ENCODE measurements around the gene PRDX2.

The PRDX2 gene

GRCh38 chr19:12754465-12755196 lies 47.0 kb downstream of the PRDX2 start:
- no peaks in the 10 kb centered on the region for H3K36me3 ChIP-seq (ENCODE audit: insufficient read depth, low read length)
- no peak overlapping the region for H3K4me3 ChIP-seq (ENCODE audit: low read depth in 1 of 2, low read length in 2 of 2)
- no peak overlapping the region for H3K9ac ChIP-seq (ENCODE audit: low read length)
- H3K4me1 ChIP-seq (ENCODE audit: insufficient read depth, low read length), result no peaks in the 10 kb centered on the region
- no peak overlapping the region for H3K27ac ChIP-seq (ENCODE audit: low read depth, low read length)
- H3K27me3 ChIP-seq (ENCODE audit: control insufficient read depth in 1 of 2, insufficient read depth in 2 of 2, low read length in 2 of 2), result peaks cover 0 to 7% of the 10 kb centered on the region in 2 donors
- H3K9me3 ChIP-seq (ENCODE audit: low read length), result no peaks in the 10 kb centered on the region

GRCh38 chr19:12752056-12752781 lies 49.4 kb downstream of the PRDX2 start:
- Histone ChIP-seq H3K4me3 (ENCODE audit: low read depth in 1 of 2, low read length in 2 of 2) (no peak overlapping the region), H3K27ac (ENCODE audit: low read depth, low read length) (no peak overlapping the region), H3K36me3 (ENCODE audit: insufficient read depth, low read length) (peaks cover 9% of the 10 kb centered on the region), H3K4me1 (ENCODE audit: insufficient read depth, low read length) (no peaks in the 10 kb centered on the region), H3K27me3 (ENCODE audit: control insufficient read depth in 1 of 2, insufficient read depth in 2 of 2, low read length in 2 of 2) (peaks cover 0 to 15% of the 10 kb centered on the region in 2 donors), H3K9me3 (ENCODE audit: low read length) (peaks cover 5% of the 10 kb centered on the region), H3K9ac (ENCODE audit: low read length) (no peak overlapping the region)

GRCh38 chr19:12751635-12752034 lies 50.0 kb downstream of the PRDX2 start, which contains the start of gene BEST2:
TSS of gene BEST2 (plus strand) at chr19:12751791. CDS start at chr19:12752593, 802 bp downstream.
- Histone ChIP-seq H3K4me1 (ENCODE audit: insufficient read depth, low read length) (no peaks in the 10 kb centered on the region), H3K27me3 (ENCODE audit: control insufficient read depth in 1 of 2, insufficient read depth in 2 of 2, low read length in 2 of 2) (peaks cover 0 to 15% of the 10 kb centered on the region in 2 donors), H3K36me3 (ENCODE audit: insufficient read depth, low read length) (peaks cover 9% of the 10 kb centered on the region), H3K27ac (ENCODE audit: low read depth, low read length) (no peak within 1 kb of the TSS), H3K9ac (ENCODE audit: low read length) (no peak within 1 kb of the TSS), H3K9me3 (ENCODE audit: low read length) (peaks cover 5% of the 10 kb centered on the region), H3K4me3 (ENCODE audit: low read depth in 1 of 2, low read length in 2 of 2) (no peak within 1 kb of the TSS)

- Histone ChIP-seq H3K4me3 (ENCODE audit: low read depth in 1 of 2, low read length in 2 of 2) (no peak overlapping the region), H3K9ac (ENCODE audit: low read length) (no peak overlapping the region), H3K27me3 (ENCODE audit: control insufficient read depth in 1 of 2, insufficient read depth in 2 of 2, low read length in 2 of 2) (peaks cover 0 to 15% of the 10 kb centered on the region in 2 donors), H3K27ac (ENCODE audit: low read depth, low read length) (no peak overlapping the region), H3K36me3 (ENCODE audit: insufficient read depth, low read length) (peaks cover 9% of the 10 kb centered on the region), H3K9me3 (ENCODE audit: low read length) (peaks cover 5% of the 10 kb centered on the region), H3K4me1 (ENCODE audit: insufficient read depth, low read length) (no peaks in the 10 kb centered on the region)
These were observed 50.7 kb downstream of the PRDX2 start for GRCh38 chr19:12750851-12751250.

- no peak overlapping the region for H3K9ac ChIP-seq (ENCODE audit: low read length)
- no peak overlapping the region for H3K4me3 ChIP-seq (ENCODE audit: low read depth in 1 of 2, low read length in 2 of 2)
- H3K27me3 ChIP-seq (ENCODE audit: control insufficient read depth in 1 of 2, insufficient read depth in 2 of 2, low read length in 2 of 2), result peaks cover 0 to 15% of the 10 kb centered on the region in 2 donors
- H3K27ac ChIP-seq (ENCODE audit: low read depth, low read length), result no peak overlapping the region
- H3K36me3 ChIP-seq (ENCODE audit: insufficient read depth, low read length), result peaks cover 9% of the 10 kb centered on the region
- H3K9me3 ChIP-seq (ENCODE audit: low read length), result peaks cover 5% of the 10 kb centered on the region
- no peaks in the 10 kb centered on the region for H3K4me1 ChIP-seq (ENCODE audit: insufficient read depth, low read length)
These were observed 51.6 kb downstream of the PRDX2 start for GRCh38 chr19:12749938-12750521.

- Histone ChIP-seq H3K4me3 (ENCODE audit: low read depth in 1 of 2, low read length in 2 of 2) (no peak overlapping the region), H3K27ac (ENCODE audit: low read depth, low read length) (no peak overlapping the region), H3K4me1 (ENCODE audit: insufficient read depth, low read length) (no peaks in the 10 kb centered on the region), H3K9ac (ENCODE audit: low read length) (no peak overlapping the region), H3K27me3 (ENCODE audit: control insufficient read depth in 1 of 2, insufficient read depth in 2 of 2, low read length in 2 of 2) (peaks cover 0 to 15% of the 10 kb centered on the region in 2 donors), H3K36me3 (ENCODE audit: insufficient read depth, low read length) (peaks cover 15% of the 10 kb centered on the region), H3K9me3 (ENCODE audit: low read length) (peaks cover 5% of the 10 kb centered on the region)
These were observed 53.1 kb downstream of the PRDX2 start for GRCh38 chr19:12748489-12748888.
